LHCN-M2 (cell line): ENCODE measurements around the gene BMF. TPM values are rescaled to one million over a fixed set of nuclear protein-coding genes. Genes with fewer than 3 reads are reported as not detected.
A peak's percentile ranks its signal among the peaks of the same experiment; 100 is the strongest.
"Not testable (repeated sequence)": the region's sequence is repeated elsewhere in the genome, so short reads cannot be mapped to it uniquely, and the experiment has no call there.

Source experiments
- DNase-seq: peaks from one replicate; pipeline ENCODE4 v3.0.0-alpha.2; 2012; ENCODE audit warnings: low read depth
- polyA plus RNA-seq: library from polyadenylated mRNA; unstranded; fragments of >200 nt; gene quantifications from one replicate; pipeline ENCODE4 v1.2.1, GENCODE V29; 2012; ENCODE audit warnings: missing spikeins
- total RNA-seq: library from RNA; depleted of rRNA; stranded (reverse); fragments of >200 nt; gene quantifications from 2 replicates; pipeline ENCODE4 v1.2.3, GENCODE V29; 2014; rRNA removed

BMF gene, protein sequence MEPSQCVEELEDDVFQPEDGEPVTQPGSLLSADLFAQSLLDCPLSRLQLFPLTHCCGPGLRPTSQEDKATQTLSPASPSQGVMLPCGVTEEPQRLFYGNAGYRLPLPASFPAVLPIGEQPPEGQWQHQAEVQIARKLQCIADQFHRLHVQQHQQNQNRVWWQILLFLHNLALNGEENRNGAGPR
- total RNA-seq = 3.3 and 8.7 TPM in 2 replicates
- polyA plus RNA-seq = 4.0 TPM

DNA sequence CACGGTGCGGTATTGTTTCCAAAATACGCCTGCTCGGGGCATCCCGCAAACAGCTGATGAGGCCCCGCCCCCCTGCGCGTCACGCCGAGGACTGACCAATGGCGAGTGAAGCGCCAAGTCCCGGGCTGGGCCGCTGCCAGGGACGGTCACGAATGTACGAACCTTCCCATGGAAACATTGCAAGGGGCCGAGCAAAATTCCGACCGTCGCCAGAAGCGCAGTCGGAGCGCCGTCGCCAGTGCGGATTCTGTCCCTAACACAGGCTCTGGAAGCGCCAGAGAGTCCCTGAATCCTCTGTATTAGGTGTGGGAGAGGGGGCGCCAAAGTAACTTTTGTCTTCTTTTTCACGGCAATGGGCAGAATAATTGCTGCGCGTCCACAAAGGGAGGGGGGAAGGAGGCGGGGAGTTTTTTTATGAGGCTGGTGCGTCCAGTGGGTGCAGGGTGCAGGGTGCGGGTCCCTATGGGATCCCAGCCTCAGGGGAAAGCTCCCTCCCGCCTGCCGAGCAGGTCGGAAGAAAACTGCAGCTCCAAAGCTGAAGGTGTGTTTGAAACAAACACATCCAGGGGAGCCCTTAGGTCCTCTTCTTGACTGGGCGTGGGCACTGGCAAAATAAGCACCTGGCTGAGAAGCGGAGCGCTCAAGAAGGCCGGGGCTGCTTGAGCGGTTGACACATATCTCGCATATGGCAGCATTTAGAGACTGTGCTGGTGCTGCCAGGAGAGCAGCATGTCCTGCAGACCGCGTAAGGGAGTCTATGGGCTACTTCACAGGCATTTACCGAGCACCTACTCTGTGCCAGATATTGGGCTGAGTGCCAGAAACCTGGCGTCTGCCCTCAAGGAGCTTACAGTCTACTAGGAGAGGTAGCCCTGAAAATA is at the start of gene BMF:
TSS of gene BMF (minus strand) at position 25 of the 881 bp plus-strand sequence. CDS start 2,793 bp downstream, outside the sequence.
- peak; percentile 99 for DNase-seq

- DNase-seq = no peak
Measured at GRCh38 chr15:40157778-40158447, 49.2 kb upstream of the BMF start.

DNA sequence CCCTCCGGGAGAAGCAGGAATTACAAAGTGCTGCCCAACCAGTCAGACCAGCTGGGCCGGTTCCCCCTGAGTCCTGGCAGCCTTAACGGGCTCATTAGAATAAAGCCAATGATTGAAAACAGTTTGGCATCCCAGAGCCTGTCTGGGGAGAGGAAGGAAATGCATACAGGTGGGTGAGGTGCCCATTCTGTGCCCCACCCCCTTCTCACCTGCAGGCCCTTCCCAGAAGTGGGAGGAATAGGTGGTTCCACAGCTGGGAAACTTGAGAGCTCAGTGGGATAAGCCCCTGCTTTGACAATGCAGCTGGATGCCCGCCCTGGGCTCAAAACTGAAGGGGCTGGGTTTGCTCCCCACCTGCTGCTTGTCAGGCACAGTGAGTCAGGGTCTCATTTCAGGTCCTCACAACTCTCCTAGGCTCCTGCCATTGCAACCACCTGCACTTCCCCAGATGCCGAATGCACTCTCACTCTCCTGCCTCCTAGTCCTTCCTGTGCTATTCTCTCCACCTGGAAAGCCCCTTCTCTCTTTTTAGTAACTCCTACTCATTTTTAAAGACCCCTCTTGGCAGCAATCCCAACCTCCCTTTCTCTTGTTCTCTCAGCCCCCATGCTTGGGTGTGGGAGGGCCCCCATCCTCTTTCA is 46.7 kb upstream of the BMF start:
- no peak for DNase-seq

GRCh38 chr15:40154821-40155220 is 46.1 kb upstream of the BMF start:
- DNase-seq = not testable (repeated sequence)

GRCh38 chr15:40151991-40152390 is 43.3 kb upstream of the BMF start:
- DNase-seq = no peak

DNA sequence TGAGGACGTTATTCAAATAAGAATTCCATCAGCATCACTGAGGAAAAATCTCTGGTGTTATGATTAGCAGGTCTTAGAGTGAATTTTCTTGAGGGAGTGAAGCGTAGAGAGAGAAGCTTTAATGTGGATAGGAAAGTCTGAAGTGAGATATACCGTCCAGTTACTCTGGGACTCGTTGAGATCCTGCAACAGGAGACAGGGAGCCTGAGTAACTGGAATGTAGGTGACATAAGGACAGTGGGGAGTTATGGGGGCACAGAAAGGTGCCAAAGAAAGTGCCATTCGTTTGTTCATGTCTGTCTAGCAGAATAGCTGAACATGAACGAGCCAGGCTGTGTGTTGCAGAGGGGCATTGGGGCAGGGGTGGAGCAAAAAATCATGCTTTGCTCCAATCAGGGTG is 42.8 kb upstream of the BMF start:
- no peak for DNase-seq

DNA sequence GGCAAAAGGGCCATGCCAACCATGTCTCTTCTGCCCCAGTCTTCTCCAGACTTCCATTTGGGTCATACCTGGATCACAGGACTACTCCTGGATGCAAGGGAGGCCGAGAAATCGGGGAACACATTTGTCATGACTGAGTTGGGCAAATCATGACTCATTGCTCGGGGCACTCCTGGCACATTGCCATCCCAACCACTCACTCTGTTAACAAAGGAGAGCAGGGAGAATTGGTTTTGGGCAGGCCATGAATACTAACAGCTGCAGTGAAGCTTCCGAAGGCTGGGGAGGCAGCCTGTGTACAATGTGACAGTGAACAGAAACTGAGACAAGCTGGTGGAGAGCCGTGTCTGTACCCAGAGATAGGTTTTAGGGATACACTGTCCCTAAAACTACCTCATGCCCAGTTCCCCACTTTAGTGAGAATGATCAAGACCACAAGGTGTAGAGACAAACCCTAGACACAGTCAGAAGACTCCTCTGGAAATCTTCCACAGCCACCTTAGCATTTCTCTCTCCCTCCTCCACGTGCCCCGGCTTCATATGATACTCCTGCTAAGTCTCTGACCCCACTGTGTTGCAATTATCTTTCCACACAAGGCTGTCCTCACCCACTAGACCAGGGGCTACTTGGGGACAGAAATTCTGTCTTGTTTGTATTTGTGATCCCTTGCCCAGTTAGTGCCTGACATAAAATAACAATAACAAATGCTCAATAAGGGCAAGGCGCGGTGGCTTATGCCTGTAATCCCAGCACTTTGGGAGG is 41.7 kb upstream of the BMF start:
- peak; percentile 97 for DNase-seq

GRCh38 chr15:40149339-40149738 is 40.7 kb upstream of the BMF start:
- no peak for DNase-seq

- DNase-seq = peak; percentile 42
Measured at GRCh38 chr15:40146037-40146436, 37.4 kb upstream of the BMF start.

DNA sequence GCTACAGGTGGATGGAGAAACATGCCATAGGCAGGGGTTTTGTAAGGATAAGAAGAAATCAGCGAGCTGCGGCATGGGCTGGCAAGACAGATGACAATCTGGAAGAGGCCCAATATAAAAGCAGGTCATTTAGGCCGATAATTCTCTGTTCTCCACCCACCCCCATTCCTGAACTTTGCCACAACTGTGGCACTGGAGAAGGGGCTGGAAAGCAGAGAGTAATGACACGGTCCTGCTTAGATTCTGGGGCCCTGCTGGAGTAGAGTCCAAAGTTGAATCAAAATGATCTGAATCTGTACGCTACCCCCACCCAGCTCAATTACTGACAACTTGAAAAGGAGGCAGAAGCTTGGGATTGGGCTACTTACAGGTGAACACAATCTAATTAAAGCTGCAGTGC is 33.7 kb upstream of the BMF start:
- no peak for DNase-seq

DNA sequence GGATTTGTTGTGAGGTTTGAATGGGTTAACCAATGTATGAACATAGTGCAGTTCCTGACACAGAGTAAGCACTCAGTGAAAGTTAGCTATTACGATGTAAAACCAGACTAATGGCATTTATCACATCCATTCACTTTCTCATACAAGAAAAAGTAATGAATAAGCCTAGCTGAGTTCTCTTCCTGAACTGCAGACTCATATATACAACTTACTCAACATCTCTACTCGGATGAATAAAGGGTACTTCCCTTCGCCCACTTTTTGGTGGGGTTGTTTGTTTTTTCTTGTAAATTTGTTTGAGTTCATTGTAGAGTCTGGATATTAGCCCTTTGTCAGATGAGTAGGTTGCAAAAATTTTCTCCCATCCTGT is 29.5 kb upstream of the BMF start:
- not testable (repeated sequence) for DNase-seq

GRCh38 chr15:40137303-40138200 is 28.9 kb upstream of the BMF start:
- no peak for DNase-seq

GRCh38 chr15:40136470-40137302 is 28.0 kb upstream of the BMF start:
- no peak for DNase-seq

GRCh38 chr15:40135846-40136450 is 27.3 kb upstream of the BMF start:
- peak; percentile 43 for DNase-seq

- DNase-seq = no peak
Measured at GRCh38 chr15:40134885-40135284, 26.2 kb upstream of the BMF start.

- DNase-seq = no peak
Measured at GRCh38 chr15:40133544-40133943, 24.9 kb upstream of the BMF start.

- no peak for DNase-seq
Measured at GRCh38 chr15:40130799-40131502, 22.3 kb upstream of the BMF start.

GRCh38 chr15:40130118-40130517 is 21.4 kb upstream of the BMF start:
- DNase-seq = no peak
